K562 (cell line): ENCODE measurements around the gene TMEM174.

Experiments
- L3MBTL2 ChIP-seq: fragments of 450-650 bp; IDR thresholded peaks from 2 replicates; pipeline ENCODE4 v1.6.1; 2016; ENCODE audit warnings: mild to moderate bottlenecking, moderate library complexity
- NFYB ChIP-seq: IDR thresholded peaks from 2 replicates; pipeline ENCODE4 v1.6.1; 2011; ENCODE audit warnings: mild to moderate bottlenecking, moderate library complexity; ENCODE audit not compliant: insufficient read length; ENCODE audit errors: extremely low read depth
- SMARCB1 ChIP-seq: IDR thresholded peaks from 2 replicates; pipeline ENCODE4 v1.6.1; 2011; ENCODE audit warnings: improper control_type of control experiment, low read depth; ENCODE audit not compliant: insufficient read length
- ZBTB49 ChIP-seq: sonication (generic); formaldehyde crosslinking; IDR thresholded peaks from 2 replicates; pipeline ENCODE4 v1.8.0; 2022; ENCODE audit warnings: missing genetic modification reagents, mild to moderate bottlenecking, borderline replicate concordance

GRCh38 chr5:73186976-73187375, 14.0 kb downstream of the TMEM174 start:
- TF ChIP-seq ZBTB49 (CRISPR knock-in tag) (no peak), L3MBTL2 (no peak), SMARCB1 (no peak), NFYB (no peak)
